GM23248 (cell line): Measurements from ENCODE around the gene ABCA12. TPM values are rescaled to one million over a fixed set of nuclear protein-coding genes. Genes with fewer than 3 reads are reported as not detected.

Experiments
- DNase-seq: peaks from one replicate; pipeline ENCODE4 v3.0.0-alpha.2; 2015
- H2AFZ ChIP-seq: fragments of 200-600 bp; sonication (generic); 2 replicates; pipeline ENCODE4 v1.6.1; 2016; ENCODE audit warnings: antibody characterized with exemption
- H3F3A ChIP-seq: fragments of 200-600 bp; sonication (generic); 2 replicates; pipeline ENCODE4 v1.6.1; 2016; ENCODE audit warnings: mild to moderate bottlenecking, antibody characterized with exemption, mixed run types; ENCODE audit not compliant: insufficient read depth
- H3K27ac ChIP-seq: fragments of 200-600 bp; sonication (generic); 2 replicates; pipeline ENCODE4 v1.5.1; 2016; ENCODE audit warnings: mild to moderate bottlenecking
- H3K27me3 ChIP-seq: fragments of 200-600 bp; sonication (generic); replicated peaks from 2 replicates; pipeline ENCODE4 v1.6.1; 2016; ENCODE audit warnings: mild to moderate bottlenecking; ENCODE audit not compliant: insufficient read depth
- H3K36me3 ChIP-seq: fragments of 200-600 bp; sonication (generic); 2 replicates; pipeline ENCODE4 v1.6.1; 2016; ENCODE audit warnings: low read depth, mild to moderate bottlenecking
- H3K4me1 ChIP-seq: fragments of 200-600 bp; sonication (generic); 2 replicates; pipeline ENCODE4 v1.6.1; 2016; ENCODE audit warnings: mild to moderate bottlenecking; ENCODE audit not compliant: insufficient read depth
- H3K4me2 ChIP-seq: fragments of 200-600 bp; sonication (generic); one replicate; pipeline ENCODE4 v1.6.1; 2016; ENCODE audit warnings: mild to moderate bottlenecking; ENCODE audit not compliant: unreplicated experiment
- H3K4me3 ChIP-seq: fragments of 200-600 bp; sonication (generic); 2 replicates; pipeline ENCODE4 v1.5.1; 2016; ENCODE audit warnings: mild to moderate bottlenecking
- H3K79me2 ChIP-seq: fragments of 200-600 bp; sonication (generic); 2 replicates; pipeline ENCODE4 v1.6.1; 2016; ENCODE audit warnings: mild to moderate bottlenecking; ENCODE audit not compliant: insufficient read depth
- H3K9ac ChIP-seq: fragments of 200-600 bp; sonication (generic); 2 replicates; pipeline ENCODE4 v1.6.1; 2016; ENCODE audit warnings: mild to moderate bottlenecking
- H3K9me2 ChIP-seq: fragments of 200-600 bp; sonication (generic); 2 replicates; pipeline ENCODE4 v1.6.1; 2016; ENCODE audit warnings: mixed run types, mild to moderate bottlenecking, moderate library complexity; ENCODE audit not compliant: insufficient read depth
- H3K9me3 ChIP-seq: fragments of 200-600 bp; sonication (generic); one replicate; pipeline ENCODE4 v1.6.1; 2017; ENCODE audit warnings: low read depth
- H4K20me1 ChIP-seq: fragments of 200-600 bp; sonication (generic); 2 replicates; pipeline ENCODE4 v1.6.0; 2016; ENCODE audit not compliant: insufficient read depth
- EZH2 ChIP-seq: fragments of 200-600 bp; sonication (generic); IDR thresholded peaks from 2 replicates; pipeline ENCODE4 v1.6.1; 2018; ENCODE audit warnings: antibody characterized with exemption, mild to moderate bottlenecking; ENCODE audit not compliant: insufficient read depth, poor library complexity, severe bottlenecking
- EZH2phosphoT487 ChIP-seq: fragments of 200-600 bp; sonication (generic); IDR thresholded peaks from 2 replicates; pipeline ENCODE4 v1.6.1; 2018; ENCODE audit warnings: antibody characterized with exemption, moderate library complexity, mild to moderate bottlenecking, low read depth; ENCODE audit not compliant: insufficient read depth
- WGBS, 2 experiments: methylation state at CpG; one replicate each; pipeline ENCODE4 v1.1.6; 2015 to 2017; ENCODE audit warnings: low lambda C conversion rate in 2 of 2, low coverage in 1 of 2; ENCODE audit errors: missing lambda C conversion rate in 2 of 2; 5-methylcytosine and 5-hydroxymethylcytosine counted together
- in situ Hi-C: fragments of 300-500 bp; cut with MboI; formaldehyde crosslinking; loops from 2 replicates; pipeline ENCODE4 v1.15.0; 2020
- polyA plus RNA-seq: library from polyadenylated mRNA; unstranded; fragments of >200 nt; fragmentation: Nextera tagmentation; extraction: Ambion mirVana; gene quantifications from 2 replicates; pipeline ENCODE4 v1.2.1, GENCODE V29; 2016
- total RNA-seq: library from RNA; depleted of rRNA; stranded (reverse); fragments of >200 nt; shearing (Covaris generic); gene quantifications from 2 replicates; pipeline ENCODE4 v1.2.3, GENCODE V29; 2014

The ABCA12 gene
- total and polyA plus RNA-seq, 2 experiments from 2014 or later: not detected

GRCh38 chr2:215031321-215031720, 107.1 kb downstream of the ABCA12 start:
- H3K27me3 ChIP-seq: no peaks in the 10 kb centered on the region
- no peak overlapping the region for H3K4me3 ChIP-seq
- no peaks in the 10 kb centered on the region for H3K79me2 ChIP-seq
- no peak for TF ChIP-seq EZH2phosphoT487
- TF ChIP-seq EZH2: no peak
- in situ Hi-C loops: no loop called here
- no peaks in the 10 kb centered on the region for H3F3A ChIP-seq
- no peaks in the 10 kb centered on the region for H3K36me3 ChIP-seq
- H3K27ac ChIP-seq: no peak overlapping the region
- H3K4me1 ChIP-seq: peaks cover 11% of the 10 kb centered on the region
- H3K9me3 ChIP-seq: no peaks in the 10 kb centered on the region
- no peak overlapping the region for H3K4me2 ChIP-seq
- H3K9me2 ChIP-seq: no peaks in the 10 kb centered on the region
- H2AFZ ChIP-seq: no peak overlapping the region
- DNase-seq: peak; percentile 24
- no peaks in the 10 kb centered on the region for H4K20me1 ChIP-seq
- H3K9ac ChIP-seq: no peak overlapping the region
- 33 to 53% methylated on average over 2 of the region's 2 CpGs for WGBS, 2 experiments

- H3K79me2 ChIP-seq: no peaks in the 10 kb centered on the region
- peaks cover 11% of the 10 kb centered on the region for H3K4me1 ChIP-seq
- H2AFZ ChIP-seq: no peak overlapping the region
- no peaks in the 10 kb centered on the region for H3K9me2 ChIP-seq
- WGBS, 2 experiments: 73 to 76% methylated on average over 5 of the region's 5 CpGs
- H3F3A ChIP-seq: no peaks in the 10 kb centered on the region
- no peaks in the 10 kb centered on the region for H3K27me3 ChIP-seq
- H3K9me3 ChIP-seq: no peaks in the 10 kb centered on the region
- H3K27ac ChIP-seq: no peak overlapping the region
- no peaks in the 10 kb centered on the region for H4K20me1 ChIP-seq
- no peak overlapping the region for H3K4me2 ChIP-seq
- no peak overlapping the region for H3K9ac ChIP-seq
- H3K36me3 ChIP-seq: no peaks in the 10 kb centered on the region
- DNase-seq: no peak
- no peak overlapping the region for H3K4me3 ChIP-seq
- TF ChIP-seq EZH2 (no peak), EZH2phosphoT487 (no peak)
- in situ Hi-C loops: no loop called here
Observed at GRCh38 chr2:215029936-215030335, 108.5 kb downstream of the ABCA12 start.

GRCh38 chr2:215028231-215028630, 110.2 kb downstream of the ABCA12 start:
- Histone ChIP-seq H3K4me3 (no peak overlapping the region), H2AFZ (peak overlapping the region; percentile 56), H3K36me3 (no peaks in the 10 kb centered on the region), H3K27ac (no peak overlapping the region), H3K9me2 (no peaks in the 10 kb centered on the region), H3K9ac (no peak overlapping the region), H3F3A (no peaks in the 10 kb centered on the region), H3K9me3 (no peaks in the 10 kb centered on the region), H3K27me3 (no peaks in the 10 kb centered on the region), H4K20me1 (no peaks in the 10 kb centered on the region), H3K4me1 (peaks cover 11% of the 10 kb centered on the region), H3K4me2 (no peak overlapping the region), H3K79me2 (no peaks in the 10 kb centered on the region)
- WGBS, 2 experiments: 26 to 46% methylated on average over 1 of the region's 1 CpG
- peak; percentile 79 for DNase-seq
- in situ Hi-C loops: no loop called here
- no peak for TF ChIP-seq EZH2phosphoT487
- no peak for TF ChIP-seq EZH2

GRCh38 chr2:215027779-215028178, 110.6 kb downstream of the ABCA12 start:
- DNase-seq: peak; percentile 20
- peaks cover 14% of the 10 kb centered on the region for H3K4me1 ChIP-seq
- no peaks in the 10 kb centered on the region for H3K27me3 ChIP-seq
- H3F3A ChIP-seq: no peaks in the 10 kb centered on the region
- no peak overlapping the region for H3K4me3 ChIP-seq
- 39 to 44% methylated on average over 2 of the region's 2 CpGs for WGBS, 2 experiments
- H3K4me2 ChIP-seq: no peak overlapping the region
- H2AFZ ChIP-seq: peak overlapping the region; percentile 56; the same call in 1 of the 2 replicates
- no peaks in the 10 kb centered on the region for H3K79me2 ChIP-seq
- H4K20me1 ChIP-seq: no peaks in the 10 kb centered on the region
- H3K27ac ChIP-seq: no peak overlapping the region
- H3K9me3 ChIP-seq: no peaks in the 10 kb centered on the region
- in situ Hi-C loops: no loop called here
- no peaks in the 10 kb centered on the region for H3K36me3 ChIP-seq
- H3K9me2 ChIP-seq: no peaks in the 10 kb centered on the region
- TF ChIP-seq EZH2: no peak
- TF ChIP-seq EZH2phosphoT487: no peak
- no peak overlapping the region for H3K9ac ChIP-seq

- no peaks in the 10 kb centered on the region for H3K36me3 ChIP-seq
- 46 to 59% methylated on average over 2 of the region's 2 CpGs for WGBS, 2 experiments
- in situ Hi-C loops: no loop called here
Observed at GRCh38 chr2:215022910-215023309, 115.5 kb downstream of the ABCA12 start.

More at GRCh38 chr2:215022910-215023309, 115.5 kb downstream of the ABCA12 start:
- no peak for DNase-seq
- no peak overlapping the region for H2AFZ ChIP-seq
- H3K27ac ChIP-seq: no peak overlapping the region
- no peaks in the 10 kb centered on the region for H3K79me2 ChIP-seq
- no peaks in the 10 kb centered on the region for H3K9me3 ChIP-seq
- no peaks in the 10 kb centered on the region for H3K9me2 ChIP-seq
- H4K20me1 ChIP-seq: no peaks in the 10 kb centered on the region
- H3K4me2 ChIP-seq: peak overlapping the region; percentile 5
- peaks cover 15% of the 10 kb centered on the region for H3K4me1 ChIP-seq
- H3K9ac ChIP-seq: no peak overlapping the region
- no peaks in the 10 kb centered on the region for H3K27me3 ChIP-seq
- no peak overlapping the region for H3K4me3 ChIP-seq
- no peak for TF ChIP-seq EZH2phosphoT487
- TF ChIP-seq EZH2: no peak
- peaks cover 5% of the 10 kb centered on the region for H3F3A ChIP-seq
